H4 (cell line): ENCODE data around the gene RXRG. TPM values are rescaled to one million over a fixed set of nuclear protein-coding genes. Genes with fewer than 3 reads are reported as not detected.
A peak's percentile ranks its signal among the peaks of the same experiment; 100 is the strongest.

Source experiments
- DNase-seq: peaks from one replicate; pipeline ENCODE4 v3.0.0-alpha.2; 2015; ENCODE audit warnings: low spot score
- total RNA-seq: library from RNA; depleted of rRNA; stranded (reverse); fragments of >200 nt; shearing (Covaris generic); gene quantifications from 2 replicates; pipeline ENCODE4 v1.2.3, GENCODE V29; 2014; rRNA removed

RXRG gene
- total RNA-seq, 1 experiment from 2014 or later, result not detected

DNA sequence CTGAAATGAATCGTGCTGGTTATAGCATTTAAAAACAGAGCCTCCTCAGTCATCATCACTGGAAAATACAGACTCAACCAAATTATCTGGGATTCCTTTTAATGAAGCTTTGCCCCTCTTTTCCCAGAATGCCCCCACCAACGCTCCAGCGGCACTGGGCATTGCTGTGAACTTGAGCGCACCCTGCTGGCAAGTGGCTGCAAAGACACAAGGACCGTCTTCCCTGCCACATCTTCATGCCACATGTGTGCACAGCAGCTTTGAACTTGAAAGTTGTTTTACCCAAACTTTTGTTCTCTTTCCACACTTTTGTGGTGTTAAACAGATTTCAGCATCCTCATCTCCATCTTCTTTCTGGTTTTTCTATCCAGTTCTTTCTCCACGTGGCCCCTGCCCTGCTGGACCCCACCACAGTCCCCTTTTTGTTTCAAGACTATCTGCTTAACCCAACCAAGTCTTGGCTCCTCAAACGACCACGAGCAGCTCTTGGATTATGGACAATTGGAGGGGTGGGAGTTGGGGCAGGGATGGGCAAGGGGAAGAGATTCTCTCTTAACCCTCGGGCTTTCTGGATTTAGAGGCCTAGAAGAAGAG lies 75.6 kb downstream of the RXRG start:
- DNase-seq, result peak; percentile 48

DNA sequence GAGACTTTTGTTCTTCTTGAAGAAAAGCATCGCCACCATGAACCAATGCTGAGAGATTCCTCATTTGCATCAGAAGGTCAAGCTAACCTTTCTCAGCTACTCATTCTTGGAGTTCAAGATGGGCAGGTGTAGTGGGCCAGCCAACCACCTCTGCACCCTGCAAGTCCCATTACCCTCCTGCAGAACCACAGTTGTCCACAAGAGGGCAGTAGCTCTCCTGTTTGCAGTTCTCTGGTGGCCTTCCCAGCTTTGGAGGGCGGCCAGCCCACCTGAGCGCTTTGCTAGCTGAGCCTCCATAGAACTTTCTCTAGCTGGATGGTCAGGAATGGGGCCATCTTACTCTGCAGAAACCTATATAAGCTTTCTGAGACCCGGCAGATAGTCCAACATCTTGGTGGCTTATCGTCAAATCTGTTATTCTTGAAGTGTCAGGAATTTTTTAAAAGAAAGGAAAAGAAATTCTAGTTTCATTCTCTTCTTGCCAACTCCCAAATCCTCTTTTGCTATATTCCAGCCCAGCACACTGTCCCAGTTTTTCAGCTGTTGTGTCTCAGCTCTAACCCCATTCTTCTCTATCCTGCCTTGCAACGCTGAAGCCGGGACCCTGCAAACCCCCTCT lies 77.4 kb downstream of the RXRG start:
- peak; percentile 58 for DNase-seq

DNA sequence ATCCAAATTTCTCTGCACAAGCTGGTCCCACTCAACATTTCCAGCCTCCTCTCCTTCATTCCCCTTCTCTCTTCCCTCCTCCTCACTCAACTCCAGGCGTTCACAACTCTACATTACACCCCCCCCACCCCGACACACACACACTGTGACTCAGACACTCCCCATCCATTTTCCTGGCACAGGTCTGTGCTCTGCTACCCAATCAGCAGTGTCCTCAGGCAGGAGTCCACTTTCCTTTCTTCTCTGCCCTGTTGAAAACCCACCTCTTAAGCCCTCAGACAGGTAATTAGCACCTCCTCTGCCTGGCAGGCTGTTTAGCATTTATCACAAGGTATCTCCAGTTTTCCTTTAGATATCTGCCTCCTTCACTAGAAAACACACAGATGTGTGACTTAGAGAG lies 79.6 kb downstream of the RXRG start:
- peak; percentile 38 for DNase-seq

DNA sequence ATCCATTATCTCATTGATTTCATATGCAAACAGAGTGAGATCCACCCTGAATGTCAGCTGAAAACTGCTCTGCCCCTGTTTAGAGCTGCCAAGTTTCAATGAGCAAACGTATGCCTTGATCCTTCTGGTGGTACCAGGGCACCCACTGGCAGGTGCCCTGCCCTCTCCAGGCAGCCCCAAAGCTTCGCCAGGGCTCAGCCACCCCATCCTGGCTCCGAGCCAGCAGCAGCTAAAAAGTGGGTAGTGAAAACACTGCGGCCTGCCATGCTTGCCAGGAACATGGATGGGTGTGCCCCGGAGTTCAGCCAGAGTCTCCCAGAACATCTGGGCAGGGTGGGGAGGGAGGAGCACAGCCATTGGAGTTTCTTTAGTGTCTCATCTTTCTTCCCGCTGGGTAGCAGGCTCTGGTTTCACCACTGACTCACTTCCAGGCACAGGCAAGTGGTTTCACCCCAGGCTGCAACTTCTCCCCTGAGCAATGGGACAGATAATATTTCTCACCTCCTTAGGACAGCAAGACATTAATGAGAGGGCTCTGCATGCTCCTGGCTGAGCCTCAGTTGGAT lies 80.3 kb downstream of the RXRG start:
- DNase-seq, result peak; percentile 66

DNA sequence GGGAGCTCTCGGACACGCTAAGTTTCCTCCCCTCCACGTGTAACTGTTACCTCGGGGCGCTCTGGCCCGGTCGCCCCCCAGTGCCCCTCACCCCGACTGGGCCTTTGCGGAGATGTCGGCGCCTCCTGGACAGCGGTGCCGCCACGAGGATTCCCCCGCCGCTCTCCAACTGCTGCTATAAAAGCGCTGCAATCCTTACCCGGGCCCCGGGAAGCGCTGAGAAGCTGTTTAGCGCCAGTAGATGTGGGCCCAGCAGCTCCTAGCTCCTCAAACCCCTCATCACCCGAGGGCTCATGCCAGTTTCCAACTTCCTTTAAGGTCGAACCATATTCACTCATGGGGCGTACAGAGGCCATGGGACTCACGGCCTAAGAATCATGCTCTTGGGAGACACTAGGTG lies 88.0 kb downstream of the RXRG start:
- no peak for DNase-seq

DNA sequence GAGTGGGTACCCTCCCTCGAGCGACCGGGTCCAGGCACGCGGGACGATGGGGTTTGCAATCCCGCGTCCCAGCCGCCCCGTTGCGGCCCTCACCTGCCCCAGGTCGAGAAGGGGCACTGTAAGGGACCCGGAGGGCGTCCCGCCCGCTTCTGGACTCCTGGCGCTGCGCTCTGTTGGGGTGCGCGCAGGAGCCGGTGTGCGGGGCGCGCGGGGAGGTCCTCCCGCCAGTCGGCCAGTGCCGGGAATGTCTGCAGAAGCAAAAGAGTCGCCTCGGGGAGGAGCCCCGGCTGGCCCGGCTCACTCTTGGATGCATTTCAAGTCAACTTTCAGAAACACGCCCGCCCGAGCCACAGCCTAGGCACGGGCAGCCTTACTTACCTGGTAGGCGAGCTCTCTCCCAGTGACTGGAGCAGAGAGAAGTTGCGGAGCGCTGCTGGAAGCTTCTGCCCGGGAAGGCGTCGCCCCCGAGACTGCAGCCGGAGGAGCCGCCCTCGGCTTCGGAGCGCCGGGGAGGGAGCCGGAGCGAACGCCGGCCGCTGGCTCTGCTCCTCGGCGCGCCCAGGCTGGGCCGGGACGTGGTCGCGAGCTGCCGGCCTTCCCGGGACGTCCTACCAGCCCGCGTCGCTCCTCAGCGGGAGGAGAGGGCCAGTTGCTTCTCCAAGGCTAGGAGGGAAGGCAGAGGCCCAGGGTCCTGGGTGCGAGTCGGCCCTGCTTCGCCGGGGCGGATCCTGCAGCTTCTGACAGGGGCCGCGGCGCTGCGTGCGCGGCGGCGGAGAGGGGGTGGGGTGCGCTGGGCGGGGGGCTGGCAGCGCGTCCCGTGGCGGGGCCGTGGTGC lies 88.7 kb downstream of the RXRG start, which contains the start of gene LMX1A:
Gene LMX1A, minus strand, starts transcription at position 739 of the 835 bp plus-strand sequence. CDS start 1,156 bp downstream, outside the sequence.
- DNase-seq, result no peak

DNA sequence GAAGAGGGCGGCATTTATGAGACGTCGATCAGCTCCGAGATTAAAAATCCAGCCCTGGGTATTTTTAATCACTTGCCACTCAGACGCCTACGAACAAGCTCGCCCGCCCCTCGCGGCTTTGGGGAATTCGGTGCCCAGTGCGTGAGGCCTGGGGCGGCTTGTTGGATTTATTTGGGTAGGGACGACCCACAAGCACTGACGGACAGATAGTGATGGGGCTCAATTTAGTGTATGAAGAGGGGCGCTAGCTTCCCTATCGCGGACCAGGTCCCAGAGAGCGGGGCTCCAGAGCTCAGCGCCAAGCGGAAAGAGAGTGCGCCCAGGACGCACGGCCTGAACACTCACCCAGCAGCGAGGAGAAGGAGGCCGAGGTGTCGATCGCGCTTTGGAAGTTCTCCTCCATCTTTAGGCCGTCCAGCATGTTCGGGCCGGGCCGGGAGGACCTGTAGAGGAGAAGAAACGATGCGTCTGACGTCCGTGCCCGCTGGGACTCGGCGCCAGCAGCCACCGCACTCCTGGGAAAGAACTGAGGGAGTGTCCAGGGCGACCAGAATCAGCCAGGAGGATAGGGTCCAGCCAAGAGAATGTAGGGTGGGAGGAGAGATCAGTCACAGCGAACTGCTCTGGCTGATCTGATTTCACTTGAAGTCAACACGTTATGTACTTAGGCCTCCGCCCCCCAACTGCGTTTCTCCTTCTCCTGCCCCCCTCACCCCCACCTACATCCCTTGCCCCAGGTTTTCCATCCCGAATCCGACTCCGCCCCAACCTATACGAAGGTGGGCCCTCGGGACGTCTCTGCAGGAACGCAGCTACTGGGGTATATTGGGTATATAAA lies 89.6 kb downstream of the RXRG start:
- no peak for DNase-seq

DNA sequence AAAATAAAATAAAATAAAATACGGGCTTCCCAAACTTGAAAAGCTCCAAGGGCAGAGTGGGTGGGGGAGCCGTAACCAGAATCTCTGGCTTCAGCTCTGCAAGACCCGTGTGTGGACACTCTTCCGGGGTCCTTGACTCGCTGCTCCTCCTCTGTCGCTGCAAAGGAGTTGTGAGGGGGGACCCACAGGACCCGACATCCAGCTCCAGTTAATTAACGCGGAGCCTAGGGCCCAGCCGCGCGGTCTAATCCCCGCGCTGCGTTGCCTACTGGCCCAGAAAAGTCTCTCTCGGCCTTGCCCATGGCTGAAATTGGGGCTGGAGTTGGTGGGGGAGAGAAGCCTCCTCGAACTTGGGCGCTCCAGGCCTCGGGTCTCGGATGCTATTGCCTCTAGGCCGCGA lies 90.2 kb downstream of the RXRG start:
- DNase-seq, result no peak

DNA sequence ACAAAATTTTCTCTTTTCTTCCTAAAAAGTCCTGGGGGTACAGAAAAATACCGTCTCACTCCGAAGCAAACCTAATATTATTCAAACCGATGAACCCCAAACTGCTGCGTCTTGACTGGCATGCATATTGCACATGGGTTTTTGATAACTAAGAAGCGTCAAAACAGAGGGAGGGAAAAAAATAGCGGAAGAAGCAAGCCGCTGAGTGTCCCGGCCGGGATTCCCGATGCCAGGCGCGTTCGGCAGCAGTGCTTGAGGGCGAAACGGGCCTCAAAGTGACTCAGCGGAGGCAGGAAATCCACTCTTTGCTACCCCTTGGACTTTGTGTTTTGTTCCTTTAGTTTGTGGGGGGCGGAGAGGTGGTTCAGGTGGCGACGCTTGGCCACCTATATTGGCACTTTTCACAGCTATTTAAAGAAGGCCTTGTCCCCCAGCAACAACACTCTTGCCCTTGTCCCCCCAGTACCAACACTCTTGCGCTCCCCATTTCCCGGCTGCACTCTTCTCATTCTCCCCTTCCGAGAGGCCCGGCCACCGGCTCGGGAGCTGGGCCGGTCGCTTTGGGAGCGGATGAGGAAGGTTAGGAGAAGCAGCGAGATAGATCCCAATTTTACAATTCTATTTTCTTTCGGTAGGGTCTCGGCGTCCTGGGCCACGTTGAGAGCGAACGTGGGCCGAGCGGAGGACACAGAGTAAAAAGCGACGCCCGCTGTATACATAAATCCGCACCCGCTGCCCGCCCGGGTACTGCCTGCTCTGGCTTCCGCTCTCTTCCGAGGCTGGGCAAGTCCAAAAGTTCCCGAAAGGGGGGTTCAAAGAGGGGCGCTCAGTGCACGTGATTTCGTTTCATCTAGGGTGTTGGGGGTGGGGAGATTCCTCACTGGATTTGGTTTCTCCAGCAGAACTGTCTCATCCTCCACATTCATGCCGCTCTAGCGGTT lies 90.9 kb downstream of the RXRG start:
- no peak for DNase-seq

DNA sequence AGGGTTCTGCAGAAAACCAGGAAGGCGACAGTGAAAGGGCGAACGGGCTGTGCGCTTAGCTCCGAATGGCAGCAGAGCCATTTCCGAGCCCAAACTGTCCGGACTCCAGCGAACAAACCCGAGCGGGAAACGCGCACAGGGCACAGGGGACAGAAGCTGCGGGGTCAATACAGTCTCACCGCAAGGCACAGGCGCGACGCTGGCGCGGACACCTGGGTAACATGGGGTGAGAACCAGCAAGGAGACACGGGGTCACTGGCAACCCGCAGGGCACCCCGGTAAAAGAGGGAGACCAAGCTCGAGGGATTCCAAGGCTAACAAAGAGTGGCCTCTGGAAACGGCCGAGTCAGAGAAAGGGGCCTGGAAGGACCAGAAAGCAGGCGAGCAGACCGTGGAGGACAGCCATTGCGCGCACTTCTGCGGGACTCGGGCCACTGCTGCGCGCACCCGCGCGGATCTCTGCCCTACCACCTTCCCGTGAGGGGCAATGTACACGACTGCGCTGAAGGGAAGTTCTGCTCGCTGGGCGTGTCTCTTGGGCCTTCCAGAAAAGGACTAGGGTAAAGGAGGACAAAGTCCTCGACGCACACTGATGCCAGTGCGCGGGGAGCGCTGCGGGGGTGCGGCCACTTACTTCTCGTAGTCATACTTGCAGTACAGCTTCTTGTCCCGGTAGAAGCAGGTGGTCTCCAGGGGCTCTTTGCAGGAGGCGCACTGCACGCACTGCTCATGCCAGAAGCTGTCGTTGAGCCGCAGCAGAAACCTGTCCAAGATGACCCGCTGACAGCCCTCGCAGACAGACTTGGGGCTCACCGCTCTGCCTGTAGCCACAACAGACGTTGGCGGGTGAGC lies 92.3 kb downstream of the RXRG start:
- no peak for DNase-seq

DNA sequence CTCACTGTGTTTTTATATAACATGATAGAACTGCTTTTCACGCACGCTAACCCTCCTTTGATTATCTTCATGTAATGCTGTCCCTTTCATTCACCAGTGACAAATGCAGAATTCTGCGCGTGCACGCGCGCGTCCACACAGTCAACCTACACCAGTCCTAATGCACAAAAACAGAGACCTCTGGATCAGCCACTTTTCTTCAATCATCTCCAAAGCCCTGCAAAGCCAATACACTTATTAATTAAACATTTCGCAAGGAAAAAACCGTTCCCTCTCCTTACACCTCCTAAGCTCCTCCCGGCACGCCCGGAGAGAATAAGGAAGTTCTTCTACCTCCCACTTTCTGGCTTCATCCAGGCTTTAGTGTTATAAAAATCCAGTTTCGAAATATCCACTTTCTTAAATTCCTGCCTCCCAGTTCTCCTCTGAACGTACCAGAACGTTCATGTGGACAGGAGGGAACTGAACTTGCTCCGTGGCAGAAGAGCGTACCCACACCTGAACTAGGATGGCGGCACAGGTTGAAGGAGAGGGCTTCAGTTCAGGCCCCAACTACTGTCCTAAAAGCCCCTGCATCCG lies 93.0 kb downstream of the RXRG start:
- DNase-seq, result no peak

Other genes starting within 250 kb of the RXRG start
- gene LMX1A, start 88.4 kb downstream of the RXRG start, total RNA-seq, result not detected in 2 replicates
- not detected in 2 replicates for gene LRRC52, start 98.9 kb upstream of the RXRG start, total RNA-seq
- gene MGST3, start 186.1 kb upstream of the RXRG start, total RNA-seq, result 128 and 140 TPM in 2 replicates